Activated T-cell treated with anti-CD3 and anti-CD28 coated beads for 4 hours (primary cell): Measurements from ENCODE around the gene ARHGAP24.
"Not testable (repeated sequence)": the region's sequence is repeated elsewhere in the genome, so short reads cannot be mapped to it uniquely, and the experiment has no call there.

Source experiments
- DNase-seq: peaks from one replicate; pipeline ENCODE4 v3.0.0-alpha.2; 2020

ARHGAP24 gene

GRCh38 chr4:85486425-85487086 lies 11.6 kb downstream of the ARHGAP24 start:
- DNase-seq, result no peak

GRCh38 chr4:85488416-85488815 lies 13.5 kb downstream of the ARHGAP24 start:
- no peak for DNase-seq

GRCh38 chr4:85489273-85489981 lies 14.5 kb downstream of the ARHGAP24 start:
- DNase-seq, result no peak

GRCh38 chr4:85491527-85491926 lies 16.6 kb downstream of the ARHGAP24 start:
- DNase-seq, result no peak

- DNase-seq, result no peak
Observed at GRCh38 chr4:85492336-85492735, 17.4 kb downstream of the ARHGAP24 start.

- no peak for DNase-seq
Observed at GRCh38 chr4:85495621-85496020, 20.7 kb downstream of the ARHGAP24 start.

- no peak for DNase-seq
Observed at GRCh38 chr4:85496126-85496849, 21.3 kb downstream of the ARHGAP24 start.

GRCh38 chr4:85496933-85497332 lies 22.0 kb downstream of the ARHGAP24 start:
- no peak for DNase-seq

GRCh38 chr4:85498068-85498733 lies 23.3 kb downstream of the ARHGAP24 start:
- no peak for DNase-seq

GRCh38 chr4:85499573-85499972 lies 24.6 kb downstream of the ARHGAP24 start:
- DNase-seq, result no peak

GRCh38 chr4:85500110-85500867 lies 25.3 kb downstream of the ARHGAP24 start:
- DNase-seq, result no peak

- not testable (repeated sequence) for DNase-seq
Observed at GRCh38 chr4:85501145-85501544, 26.2 kb downstream of the ARHGAP24 start.

GRCh38 chr4:85508654-85509053 lies 33.7 kb downstream of the ARHGAP24 start:
- DNase-seq, result no peak

GRCh38 chr4:85509882-85510631 lies 35.1 kb downstream of the ARHGAP24 start:
- DNase-seq, result no peak

- DNase-seq, result no peak
Observed at GRCh38 chr4:85510632-85510984, 35.7 kb downstream of the ARHGAP24 start.

- no peak for DNase-seq
Observed at GRCh38 chr4:85512446-85513205, 37.7 kb downstream of the ARHGAP24 start.

- DNase-seq, result no peak
Observed at GRCh38 chr4:85514117-85514516, 39.2 kb downstream of the ARHGAP24 start.

- DNase-seq, result no peak
Observed at GRCh38 chr4:85514783-85515182, 39.8 kb downstream of the ARHGAP24 start.

- no peak for DNase-seq
Observed at GRCh38 chr4:85515701-85516100, 40.8 kb downstream of the ARHGAP24 start.

GRCh38 chr4:85518526-85518925 lies 43.6 kb downstream of the ARHGAP24 start:
- DNase-seq, result not testable (repeated sequence)
